Stimulated activated CD4-positive, alpha-beta T cell treated with anti-CD3 and anti-CD28 coated beads, Interleukin-15, amount 100 ng/mL, for 48 hours (primary cell): ENCODE results near the gene ZNF70.

Experiments
- DNase-seq, 2 donors: peaks; one replicate each; pipeline ENCODE4 v3.0.0-alpha.2; 2020; ENCODE audit warnings: low read depth in 2 of 2

The ZNF70 gene

DNA sequence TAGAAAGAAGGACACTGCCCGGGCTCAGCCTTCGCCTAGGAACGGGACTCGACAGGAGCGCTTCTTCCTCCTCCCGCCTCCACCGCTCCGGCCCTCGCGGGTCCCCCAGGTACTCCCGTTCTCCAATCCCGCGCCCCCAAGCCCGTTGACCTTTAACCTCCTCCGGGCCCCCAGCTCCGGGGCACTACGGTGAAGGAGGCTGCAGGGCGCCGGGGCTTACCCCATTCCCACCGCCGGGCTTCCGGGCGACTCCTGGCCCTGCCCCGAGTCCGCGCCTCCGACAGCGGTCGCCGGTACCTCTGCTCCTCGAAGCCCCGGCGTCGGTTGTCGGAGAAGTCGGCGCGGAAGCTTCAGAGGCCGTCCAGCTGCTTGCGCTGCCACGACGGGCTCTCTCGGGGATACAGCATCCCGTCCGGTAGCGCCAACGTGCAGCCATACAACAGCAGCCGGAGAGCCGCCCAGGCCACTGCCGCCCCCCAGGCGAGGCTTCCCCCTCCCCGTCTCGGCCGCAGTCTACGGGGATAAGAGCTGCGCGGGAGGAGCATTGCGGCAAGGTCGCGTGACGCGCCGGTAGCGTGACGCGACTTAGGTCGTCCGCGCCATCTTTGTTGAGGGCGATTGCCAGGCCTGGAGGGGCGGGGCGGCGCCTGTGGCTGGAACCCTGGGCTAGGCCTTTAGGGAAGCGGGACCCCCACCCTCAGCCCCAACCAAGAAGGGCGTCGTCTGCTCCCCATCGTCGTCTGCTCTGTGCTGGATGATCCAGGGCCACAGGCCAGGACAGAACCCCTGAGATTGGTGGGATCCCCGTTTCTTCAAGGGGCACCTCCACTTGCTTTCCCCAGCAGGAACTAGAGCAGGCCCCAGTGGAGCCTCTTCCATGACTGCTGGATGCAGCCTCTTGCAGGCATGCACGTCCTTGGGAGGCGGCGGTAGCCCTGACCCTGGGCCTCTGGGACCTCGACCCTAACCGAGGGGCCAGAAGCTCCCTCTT lies 33.8 kb downstream of the ZNF70 start:
- DNase-seq = peak; percentile 58 to 71

GRCh38 chr22:23715806-23716375 lies 35.0 kb downstream of the ZNF70 start:
- DNase-seq = no peak

- no peak for DNase-seq
Observed at GRCh38 chr22:23714596-23715578, 36.0 kb downstream of the ZNF70 start.

GRCh38 chr22:23713696-23714595 lies 37.0 kb downstream of the ZNF70 start:
- no peak for DNase-seq

- DNase-seq = no peak
Observed at GRCh38 chr22:23712256-23712655, 38.7 kb downstream of the ZNF70 start.

- no peak for DNase-seq
Observed at GRCh38 chr22:23709107-23709506, 41.8 kb downstream of the ZNF70 start.

GRCh38 chr22:23708270-23708669 lies 42.6 kb downstream of the ZNF70 start:
- no peak for DNase-seq

DNA sequence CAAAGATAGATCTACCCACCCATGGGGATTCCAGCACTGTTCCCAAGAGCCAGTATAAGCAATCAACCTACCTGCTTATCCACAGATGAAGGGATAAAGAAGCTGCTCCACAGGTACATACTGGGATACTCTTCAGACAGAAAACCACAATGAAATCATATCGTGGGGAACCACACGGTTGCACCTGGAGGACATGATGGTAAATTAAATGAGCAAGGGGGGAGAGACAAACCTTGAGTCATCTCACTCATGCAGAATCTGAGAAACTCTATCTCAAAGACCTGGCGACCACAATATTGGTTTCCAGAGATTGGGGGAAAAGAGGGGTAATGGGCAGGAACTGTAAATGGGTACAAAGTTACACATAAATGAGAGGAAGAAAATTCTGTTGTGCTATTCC lies 45.6 kb downstream of the ZNF70 start:
- DNase-seq = peak in 1 of 2 donors; percentile 40

- no peak for DNase-seq
Observed at GRCh38 chr22:23704829-23705228, 46.1 kb downstream of the ZNF70 start.

DNA sequence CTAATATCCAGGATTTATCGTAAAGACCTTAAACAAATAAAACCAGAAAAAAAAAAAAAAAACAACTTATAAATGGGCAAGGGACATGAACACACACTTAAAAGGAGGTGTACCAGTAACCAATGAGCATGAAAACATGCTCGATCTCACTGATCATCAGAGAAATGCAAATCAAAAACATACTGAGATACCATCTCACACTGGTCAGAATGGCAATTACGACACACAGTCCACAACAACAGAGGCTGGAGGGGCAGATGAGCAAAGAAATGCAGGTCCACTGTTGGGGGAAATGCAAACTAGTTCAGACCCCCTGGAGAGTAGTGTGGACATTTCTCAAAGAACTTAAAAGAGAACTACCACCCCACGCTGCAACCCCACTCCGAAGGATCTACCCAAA lies 46.9 kb downstream of the ZNF70 start:
- DNase-seq = no peak

DNA sequence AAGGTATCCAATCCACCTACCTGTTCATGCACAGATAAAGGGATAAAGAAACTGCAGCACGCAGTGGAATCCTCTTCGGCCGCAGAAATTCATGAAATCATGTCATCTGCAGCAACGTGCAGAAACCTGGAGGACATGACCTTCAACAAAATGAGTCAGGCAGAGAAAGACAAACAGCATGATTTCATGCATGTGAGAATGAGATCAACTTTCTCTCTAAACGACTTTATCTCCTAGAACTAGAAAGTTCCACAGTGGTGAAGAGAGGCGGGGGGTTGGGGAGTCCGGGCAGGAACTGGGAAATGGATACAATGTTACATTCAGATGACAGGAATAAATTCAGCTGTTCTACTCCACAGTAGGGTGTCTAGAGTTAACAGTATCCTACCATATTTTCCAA lies 50.2 kb downstream of the ZNF70 start:
- no peak for DNase-seq

- DNase-seq = no peak
Observed at GRCh38 chr22:23698673-23699235, 52.2 kb downstream of the ZNF70 start.

DNA sequence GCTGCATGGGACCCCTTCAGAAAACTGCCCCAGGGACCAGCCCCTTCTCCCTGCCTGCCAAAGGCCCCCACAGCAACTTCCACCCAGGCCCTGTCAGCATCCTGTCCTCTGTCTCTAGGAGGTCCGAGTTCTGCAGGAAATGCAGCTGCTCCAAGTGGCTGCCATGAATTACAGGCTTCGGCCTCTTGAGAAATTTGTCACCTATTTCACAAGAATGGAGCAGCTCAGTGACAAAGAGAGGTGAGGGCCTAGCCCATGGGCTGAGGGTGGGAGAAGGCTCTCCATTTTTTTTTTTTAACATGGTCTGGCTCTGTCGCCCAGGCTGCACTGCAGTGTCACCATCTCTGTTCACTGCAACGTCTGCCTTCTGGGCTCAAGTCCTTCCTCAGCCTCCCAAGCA lies 52.8 kb downstream of the ZNF70 start:
- no peak for DNase-seq

DNA sequence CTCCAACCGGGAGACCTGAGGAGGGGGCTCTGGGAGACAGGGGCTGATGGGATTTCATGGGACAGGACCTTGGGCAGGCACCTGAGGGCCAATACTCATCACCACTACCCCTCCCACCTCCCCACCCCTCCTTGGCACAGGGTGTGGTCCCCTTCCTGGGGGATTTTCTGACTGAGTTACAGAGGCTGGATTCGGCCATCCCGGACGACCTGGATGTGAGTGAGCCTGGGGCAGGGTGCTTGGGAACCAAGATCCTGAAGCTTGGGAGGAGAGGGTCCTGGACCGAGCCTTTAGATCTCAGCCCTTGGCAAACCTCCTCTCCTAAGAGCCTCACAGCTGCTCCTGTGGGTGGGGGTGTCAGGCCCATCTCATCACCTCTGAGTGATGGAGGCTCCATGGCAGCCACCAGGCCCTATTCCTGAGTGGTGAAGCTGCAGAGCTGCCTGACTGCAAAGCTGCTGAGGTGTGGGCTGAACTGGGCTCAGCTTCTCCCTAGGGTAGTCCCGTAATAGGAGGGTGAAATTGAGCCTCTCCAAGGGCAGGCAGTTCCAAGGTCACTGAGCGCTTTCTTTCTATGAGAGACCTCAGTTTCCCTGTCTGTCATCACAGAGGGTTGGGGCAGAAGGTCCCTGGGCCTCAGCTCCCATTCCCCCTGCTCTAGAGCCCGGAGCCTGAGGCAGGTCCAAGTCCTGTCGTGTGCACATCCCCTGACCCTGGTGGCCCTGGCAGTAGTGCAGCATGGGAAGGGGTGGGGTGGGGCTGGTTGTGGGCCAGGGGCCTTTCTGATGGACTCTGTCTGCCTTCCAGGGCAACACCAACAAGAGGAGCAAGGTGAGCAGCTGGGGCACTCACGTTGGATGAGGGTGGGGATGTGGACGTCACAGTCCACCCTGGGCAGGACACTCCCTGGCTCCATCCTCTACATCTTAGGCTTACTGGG lies 53.6 kb downstream of the ZNF70 start:
- no peak for DNase-seq

GRCh38 chr22:23696326-23696851 lies 54.5 kb downstream of the ZNF70 start:
- peak; percentile 71 to 74 for DNase-seq

GRCh38 chr22:23695571-23696325 lies 55.2 kb downstream of the ZNF70 start:
- DNase-seq = no peak

GRCh38 chr22:23695141-23695540 lies 55.8 kb downstream of the ZNF70 start:
- no peak for DNase-seq

GRCh38 chr22:23693979-23694680 lies 56.8 kb downstream of the ZNF70 start:
- no peak for DNase-seq
